Measurements from ENCODE around the gene PDIA2.

Gene PDIA2

DNA sequence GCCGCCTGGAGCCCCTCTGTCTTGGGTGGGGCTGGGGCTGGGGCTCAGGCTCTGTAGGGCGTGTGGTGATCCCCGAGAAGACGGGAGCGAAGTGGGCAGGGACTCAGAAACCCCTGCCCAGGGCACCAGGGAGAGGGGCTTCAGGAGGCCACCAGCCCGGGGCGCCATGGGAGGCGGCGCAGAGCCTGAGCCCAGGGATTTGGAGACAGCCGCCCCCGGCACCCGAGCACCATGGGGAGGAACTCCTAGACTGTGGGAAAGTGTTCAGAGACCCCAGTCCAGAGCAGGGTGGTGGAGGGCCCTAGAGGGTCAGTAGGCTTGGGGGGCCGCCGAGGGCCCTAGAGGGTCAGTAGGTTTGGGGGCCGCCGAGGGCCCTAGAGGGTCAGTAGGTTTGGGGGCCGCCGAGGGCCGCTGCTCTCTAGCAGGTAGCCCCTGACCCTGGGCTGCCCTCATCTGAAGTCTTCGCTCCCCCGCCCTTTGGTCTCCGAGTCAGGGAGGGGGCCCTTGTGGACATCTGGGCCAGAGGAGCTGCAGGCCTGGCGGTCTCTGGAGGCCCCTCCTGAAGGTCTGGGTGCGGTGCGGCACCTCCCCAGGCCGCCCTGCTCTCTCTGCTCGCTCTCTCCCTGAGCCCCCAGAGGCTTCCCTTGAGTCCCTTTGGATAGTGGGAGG lies 1.8 kb upstream of the PDIA2 start:
- DNase-seq, result no peak

DNA sequence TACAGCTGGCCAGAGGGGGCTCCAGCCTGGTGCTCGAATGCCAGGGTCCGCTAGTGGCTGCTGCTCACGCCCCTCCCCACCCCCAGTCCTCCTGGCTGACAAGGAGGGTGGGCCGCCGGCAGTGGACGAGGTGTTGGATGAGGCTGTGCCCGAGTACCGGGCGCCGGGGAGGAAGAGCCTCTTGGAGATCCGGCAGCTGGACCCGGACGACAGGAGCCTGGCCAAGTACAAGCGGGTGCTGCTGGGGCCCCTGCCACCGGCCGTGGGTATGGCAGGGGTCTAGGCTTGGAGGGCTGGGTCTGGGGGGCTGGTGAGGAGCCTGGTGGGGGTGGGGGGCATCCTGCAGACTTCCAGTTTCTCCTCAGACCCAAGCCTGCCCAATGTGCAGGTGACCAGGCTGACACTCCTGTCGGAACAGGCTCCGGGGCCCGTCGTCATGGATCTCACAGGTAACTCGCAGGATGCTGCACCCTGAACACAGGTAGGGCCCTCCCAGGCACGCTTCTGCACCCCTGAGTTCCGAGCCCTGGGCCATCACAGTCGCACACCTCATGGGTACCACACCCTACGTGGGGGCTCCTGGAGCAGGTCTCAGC lies 1.2 kb upstream of the PDIA2 start:
- no peak for DNase-seq

DNA sequence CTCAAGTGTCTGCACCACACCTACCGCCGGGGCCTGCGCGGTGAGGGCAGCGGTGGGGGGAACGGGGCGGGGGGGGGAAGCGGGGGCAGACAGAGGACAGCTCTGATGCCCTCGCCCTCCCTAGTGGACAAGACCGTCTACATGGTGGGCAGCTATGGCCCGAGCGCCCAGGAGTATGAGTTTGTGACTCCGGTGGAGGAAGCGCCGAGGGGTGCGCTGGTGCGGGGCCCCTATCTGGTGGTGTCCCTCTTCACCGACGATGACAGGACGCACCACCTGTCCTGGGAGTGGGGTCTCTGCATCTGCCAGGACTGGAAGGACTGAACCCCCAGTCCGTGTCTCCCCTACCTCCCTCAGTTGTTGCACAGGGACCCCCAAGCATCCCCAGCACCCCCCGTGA lies 473 bp upstream of the PDIA2 start:
- DNase-seq, result no peak

DNA sequence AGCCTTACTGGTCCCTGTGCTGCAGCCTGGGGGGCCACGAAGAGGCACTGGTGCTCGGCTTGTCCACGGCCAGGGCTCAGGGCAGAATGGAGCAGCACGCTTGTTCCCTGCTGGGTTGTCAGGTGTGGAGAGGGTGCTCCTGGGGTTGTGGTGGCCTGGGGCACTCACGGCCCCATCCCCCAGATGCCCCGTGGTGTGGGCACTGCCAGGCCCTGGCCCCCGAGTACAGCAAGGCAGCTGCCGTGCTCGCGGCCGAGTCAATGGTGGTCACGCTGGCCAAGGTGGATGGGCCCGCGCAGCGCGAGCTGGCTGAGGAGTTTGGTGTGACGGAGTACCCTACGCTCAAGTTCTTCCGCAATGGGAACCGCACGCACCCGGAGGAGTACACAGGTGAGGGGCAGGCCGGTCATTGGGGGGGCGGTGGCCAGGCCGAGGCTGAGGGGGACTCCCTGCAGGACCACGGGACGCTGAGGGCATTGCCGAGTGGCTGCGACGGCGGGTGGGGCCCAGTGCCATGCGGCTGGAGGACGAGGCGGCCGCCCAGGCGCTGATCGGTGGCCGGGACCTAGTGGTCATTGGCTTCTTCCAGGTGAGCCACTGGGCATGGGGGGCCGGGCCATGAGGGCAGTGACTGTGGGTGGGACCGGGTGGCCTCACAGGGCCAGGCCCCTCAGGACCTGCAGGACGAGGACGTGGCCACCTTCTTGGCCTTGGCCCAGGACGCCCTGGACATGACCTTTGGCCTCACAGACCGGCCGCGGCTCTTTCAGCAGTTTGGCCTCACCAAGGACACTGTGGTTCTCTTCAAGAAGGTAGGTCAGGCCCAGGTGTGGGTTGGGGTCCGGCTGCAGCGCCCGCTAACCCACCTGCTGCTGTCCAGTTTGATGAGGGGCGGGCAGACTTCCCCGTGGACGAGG lies 1.5 kb downstream of the PDIA2 start:
- DNase-seq, result no peak

DNA sequence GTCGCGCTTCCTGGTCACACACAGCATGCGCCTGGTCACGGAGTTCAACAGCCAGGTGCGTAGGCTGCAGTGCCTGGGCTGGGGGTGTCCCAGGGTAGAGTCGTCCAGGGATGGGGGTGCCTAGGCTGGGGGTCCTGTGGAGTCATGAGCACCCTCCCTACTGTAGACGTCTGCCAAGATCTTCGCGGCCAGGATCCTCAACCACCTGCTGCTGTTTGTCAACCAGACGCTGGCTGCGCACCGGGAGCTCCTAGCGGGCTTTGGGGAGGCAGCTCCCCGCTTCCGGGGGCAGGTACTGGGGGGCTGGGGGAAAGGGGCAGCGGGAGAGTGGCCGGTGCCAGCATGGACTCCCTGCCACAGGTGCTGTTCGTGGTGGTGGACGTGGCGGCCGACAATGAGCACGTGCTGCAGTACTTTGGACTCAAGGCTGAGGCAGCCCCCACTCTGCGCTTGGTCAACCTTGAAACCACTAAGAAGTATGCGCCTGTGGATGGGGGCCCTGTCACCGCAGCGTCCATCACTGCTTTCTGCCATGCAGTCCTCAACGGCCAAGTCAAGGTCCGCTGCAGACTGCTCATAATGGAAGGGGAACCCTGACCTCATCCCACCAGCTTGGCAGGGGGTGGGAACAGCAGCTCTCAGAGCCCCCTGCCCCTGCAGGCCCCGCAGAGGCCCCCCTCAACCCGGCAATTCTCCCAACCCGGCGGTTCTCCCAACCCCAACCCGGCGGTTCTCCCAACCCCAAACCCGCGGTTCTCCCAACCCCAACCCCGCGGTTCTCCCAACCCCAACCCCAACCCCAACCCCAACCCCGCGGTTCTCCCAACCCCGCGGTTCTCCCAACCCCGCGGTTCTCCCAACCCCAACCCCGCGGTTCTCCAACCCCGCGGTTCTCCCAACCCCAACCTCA lies 2.4 kb downstream of the PDIA2 start:
- no peak for DNase-seq

DNA sequence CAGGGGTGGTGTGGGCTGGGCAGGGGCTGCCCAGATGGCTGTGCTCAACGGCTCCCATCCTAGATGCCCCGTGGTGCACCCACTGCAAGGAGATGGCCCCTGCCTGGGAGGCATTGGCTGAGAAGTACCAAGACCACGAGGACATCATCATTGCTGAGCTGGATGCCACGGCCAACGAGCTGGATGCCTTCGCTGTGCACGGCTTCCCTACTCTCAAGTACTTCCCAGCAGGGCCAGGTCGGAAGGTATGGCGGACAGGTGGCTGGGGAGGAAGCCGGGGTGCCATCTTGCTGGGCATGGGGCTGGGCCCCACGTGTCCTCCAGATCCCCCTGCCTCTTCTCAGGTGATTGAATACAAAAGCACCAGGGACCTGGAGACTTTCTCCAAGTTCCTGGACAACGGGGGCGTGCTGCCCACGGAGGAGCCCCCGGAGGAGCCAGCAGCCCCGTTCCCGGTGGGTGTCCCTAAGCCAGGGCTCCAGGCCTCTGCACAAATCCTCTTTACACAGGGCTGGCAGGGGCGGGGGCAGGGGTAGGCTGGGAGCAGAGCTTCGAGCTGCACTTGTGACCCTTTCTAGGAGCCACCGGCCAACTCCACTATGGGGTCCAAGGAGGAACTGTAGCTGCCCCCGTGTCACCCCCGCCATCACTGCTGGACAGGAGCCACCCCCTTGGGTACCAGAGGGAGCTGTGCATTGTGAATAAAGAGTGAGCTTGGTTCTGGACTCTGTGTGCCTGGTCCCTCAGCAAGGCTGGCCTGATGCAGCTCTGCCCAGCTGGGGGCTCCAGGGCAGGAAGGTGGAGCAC lies 3.7 kb downstream of the PDIA2 start:
- no peak for DNase-seq

DNA sequence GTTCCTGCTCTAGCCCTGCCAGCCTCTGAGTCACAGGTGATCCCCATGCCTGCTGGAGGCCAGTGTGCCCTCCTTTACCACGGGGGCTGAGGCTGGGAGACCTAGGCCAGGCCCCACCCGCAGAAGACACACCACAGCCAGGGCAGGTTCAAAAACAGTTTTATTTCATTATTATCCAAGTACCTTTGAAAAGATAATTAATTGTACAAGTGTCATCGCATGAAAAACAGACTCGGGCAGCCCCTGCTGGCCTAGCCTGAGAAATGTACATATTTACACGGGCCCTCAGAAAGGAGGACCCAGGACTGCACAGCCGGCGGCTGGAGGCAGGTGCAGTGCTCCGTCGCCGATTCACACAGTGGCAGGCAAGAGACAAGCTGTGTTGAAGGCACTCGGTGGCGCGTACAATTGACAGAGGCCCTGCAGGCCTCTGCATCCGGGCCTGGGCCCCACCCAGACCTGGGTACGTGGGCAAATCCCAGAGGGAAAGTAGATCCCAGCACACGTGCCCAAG lies 4.4 kb downstream of the PDIA2 start:
- DNase-seq, result no peak

DNA sequence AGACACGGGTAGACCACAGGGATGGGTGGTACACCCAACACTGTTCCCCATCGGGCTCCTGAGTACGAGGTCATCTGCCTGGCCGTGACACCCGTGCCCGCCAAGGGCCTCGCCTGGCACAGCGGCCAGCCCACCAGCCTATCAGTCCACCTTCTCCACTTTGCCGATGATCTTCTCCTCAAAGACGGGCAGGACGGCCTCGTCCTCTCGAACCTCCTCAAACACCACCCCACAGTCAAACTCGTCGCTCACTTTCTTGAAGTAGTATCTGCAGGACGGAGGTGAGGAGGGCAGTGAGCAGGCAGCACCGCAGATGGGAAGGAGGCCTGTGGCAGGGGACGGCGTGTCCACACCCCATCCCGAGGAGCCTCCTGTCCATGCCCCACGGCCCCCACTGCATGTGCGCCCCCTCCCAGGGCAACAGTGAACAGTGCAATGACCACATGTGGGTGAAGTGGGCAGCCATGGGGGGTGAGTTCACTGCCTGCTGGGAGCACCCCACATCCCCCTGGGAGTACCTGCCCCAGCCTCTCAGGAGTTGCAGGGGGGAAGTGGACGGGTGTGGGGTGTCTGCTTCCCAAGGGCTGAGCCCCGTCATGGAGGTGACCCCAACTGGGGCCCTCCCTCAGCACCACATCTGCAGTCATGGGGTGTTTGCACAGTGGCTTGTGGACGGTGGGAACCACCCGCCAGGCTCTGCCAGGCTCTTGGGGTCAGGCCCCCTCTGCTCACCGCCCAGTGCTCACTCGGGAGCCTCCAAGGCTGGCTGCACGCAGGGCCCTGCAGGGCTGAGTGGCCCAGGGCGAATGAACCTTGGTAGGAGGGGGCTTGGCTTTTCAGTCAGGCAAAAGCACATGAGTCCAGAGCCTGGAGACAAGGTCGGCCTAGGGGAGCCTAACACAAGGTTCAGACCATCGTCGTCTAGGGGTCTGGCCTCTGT lies 5.3 kb downstream of the PDIA2 start:
- DNase-seq, result no peak

DNA sequence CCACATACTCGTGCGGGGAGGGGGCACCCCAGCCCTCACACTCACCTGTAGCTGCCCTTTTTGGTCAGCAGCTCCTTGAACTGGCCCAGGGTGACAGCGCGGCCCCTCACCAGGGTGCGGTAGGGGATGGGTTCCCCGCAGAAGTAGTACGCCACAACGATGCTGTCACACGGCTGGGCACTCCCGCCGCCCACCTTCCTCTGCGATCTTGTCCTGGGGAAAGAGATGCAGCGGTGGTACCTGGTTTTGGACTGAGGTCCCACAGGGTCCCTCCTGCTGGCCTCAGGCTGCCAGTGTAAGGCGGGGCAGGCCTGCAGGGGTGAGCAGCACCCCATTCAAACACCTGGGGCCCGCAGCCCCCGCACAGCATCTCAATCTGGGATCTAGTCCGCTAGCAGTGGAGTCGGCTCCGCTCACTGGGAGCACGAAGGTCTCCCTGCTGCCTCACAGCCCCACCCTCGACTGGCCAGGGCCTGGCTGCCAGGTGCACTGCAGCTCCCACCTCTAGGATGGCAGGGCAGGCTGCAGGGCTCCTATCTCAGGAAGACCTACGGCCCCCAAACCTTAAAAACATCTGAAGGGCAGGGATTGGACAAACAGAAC lies 6.5 kb downstream of the PDIA2 start:
- no peak for DNase-seq

DNA sequence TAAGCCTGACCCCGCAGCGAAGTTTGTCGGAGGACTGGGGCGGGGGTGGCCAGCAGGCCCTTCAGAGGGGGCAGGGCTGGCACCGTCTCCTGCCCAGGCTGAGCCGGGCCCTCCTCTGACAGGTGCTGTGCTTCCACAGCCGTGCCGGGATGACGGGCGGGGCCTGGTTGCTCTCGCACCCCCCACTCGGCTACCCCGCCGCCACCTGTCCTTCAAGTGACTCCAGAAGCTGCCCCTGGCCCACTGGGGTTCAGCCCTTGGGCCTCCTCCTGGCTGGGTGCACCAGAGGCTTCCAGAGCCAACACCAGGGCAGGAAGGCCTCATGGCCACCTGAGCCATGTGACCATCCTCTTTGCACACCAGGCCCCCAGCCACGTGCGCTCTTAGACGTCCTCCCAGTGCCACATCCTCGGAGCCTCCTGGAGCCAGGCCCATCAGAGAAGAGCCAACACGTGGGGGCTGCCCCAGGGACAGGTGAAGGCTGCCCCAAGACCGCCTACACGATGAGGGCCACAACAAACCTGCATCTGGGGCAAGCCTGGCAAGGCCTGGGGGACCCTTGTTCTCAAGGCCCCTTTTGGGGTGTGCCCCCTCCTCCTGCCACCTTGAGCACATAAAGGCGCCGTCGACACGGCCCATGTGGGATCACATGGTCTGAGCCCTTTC lies 7.2 kb downstream of the PDIA2 start:
- DNase-seq, result no peak

DNA sequence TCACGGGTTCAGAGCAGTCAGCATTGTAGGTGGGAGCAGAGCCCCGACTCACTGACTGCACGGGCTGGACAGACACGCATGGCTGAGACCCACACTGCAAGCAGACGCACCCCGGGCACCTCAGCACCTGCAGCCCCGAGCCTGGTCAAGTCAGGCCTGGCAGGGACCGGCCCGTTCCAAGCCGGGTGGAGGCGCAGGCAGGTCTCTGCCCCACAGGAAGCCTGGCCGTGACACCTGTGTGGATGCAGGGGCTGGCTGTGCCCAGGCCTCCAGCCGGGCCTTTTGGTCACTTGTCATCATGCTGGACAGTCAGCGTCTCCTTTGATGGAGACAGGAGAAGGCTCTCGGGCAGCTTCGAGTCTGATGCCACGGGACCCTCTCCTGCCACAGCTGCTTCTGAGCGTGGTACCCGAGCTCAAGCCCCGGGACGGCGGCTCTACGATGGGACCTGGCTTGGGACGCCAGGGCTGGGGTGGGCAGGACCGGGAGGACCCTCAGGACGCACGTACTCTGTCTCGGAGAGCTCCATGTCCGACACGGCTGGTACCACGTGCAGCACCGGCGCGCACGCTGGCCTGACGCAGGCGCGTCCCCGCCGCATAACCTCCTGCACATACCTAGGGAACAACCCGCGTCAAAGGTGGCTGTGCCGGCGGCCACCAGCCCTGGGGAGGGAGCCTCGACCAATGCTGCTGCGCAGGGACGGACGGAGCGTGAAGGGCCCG lies 7.9 kb downstream of the PDIA2 start:
- no peak for DNase-seq

DNA sequence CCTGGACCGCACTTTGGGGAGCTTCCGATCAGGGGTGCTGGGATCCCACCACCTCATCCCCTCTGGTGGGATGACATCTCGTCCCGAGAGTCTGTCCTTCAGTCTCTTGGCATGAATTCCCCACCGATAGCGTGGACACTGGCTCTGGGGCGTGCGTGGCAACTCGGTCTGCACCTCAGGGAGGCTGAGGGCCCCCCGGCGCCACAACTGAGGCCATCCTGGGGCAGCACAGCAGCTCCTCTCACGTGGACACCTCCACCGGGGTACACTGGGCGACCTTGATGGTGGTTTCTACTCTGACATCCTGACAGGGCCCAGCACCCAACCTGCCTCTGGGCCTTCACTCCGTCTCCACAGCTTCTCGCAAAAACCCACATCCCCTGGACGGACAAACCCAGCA lies 8.6 kb downstream of the PDIA2 start:
- DNase-seq, result no peak

DNA sequence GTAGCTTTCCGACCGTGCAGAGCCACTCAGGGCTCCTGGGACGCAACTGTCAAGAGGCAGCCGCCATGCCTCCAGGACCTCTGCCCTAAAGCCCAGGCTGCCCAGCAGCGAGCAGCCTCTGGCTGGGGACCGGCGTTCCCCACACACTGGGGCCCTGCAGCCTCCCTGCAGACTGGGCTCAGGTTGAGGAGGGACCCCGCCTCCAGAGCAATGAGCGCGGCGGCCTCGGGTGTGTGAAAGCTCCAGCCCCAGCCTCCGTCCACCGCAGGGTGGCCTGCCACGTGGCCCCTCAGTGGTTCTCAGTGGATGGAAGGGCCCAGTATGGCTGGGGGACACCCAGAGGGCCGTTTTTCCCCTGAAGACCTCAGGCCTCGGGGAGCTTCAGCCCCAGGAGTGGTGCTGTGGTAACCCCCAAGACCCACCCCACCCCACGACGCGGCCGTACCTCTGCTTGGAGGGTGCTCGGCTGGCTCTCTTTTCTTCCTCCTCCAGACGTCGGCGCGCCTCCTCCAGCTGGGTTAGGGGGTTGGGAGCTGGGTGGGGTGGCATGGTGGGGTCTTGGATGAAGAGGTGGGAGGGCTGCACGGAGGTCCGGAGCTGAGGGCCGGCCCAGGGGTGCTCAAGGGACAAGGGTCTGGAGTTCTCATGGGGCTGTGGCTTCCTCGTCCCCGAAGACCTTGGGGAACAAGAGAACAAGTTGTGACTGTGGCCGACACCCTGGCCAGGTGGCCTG lies 10.2 kb downstream of the PDIA2 start:
- DNase-seq, result no peak

DNA sequence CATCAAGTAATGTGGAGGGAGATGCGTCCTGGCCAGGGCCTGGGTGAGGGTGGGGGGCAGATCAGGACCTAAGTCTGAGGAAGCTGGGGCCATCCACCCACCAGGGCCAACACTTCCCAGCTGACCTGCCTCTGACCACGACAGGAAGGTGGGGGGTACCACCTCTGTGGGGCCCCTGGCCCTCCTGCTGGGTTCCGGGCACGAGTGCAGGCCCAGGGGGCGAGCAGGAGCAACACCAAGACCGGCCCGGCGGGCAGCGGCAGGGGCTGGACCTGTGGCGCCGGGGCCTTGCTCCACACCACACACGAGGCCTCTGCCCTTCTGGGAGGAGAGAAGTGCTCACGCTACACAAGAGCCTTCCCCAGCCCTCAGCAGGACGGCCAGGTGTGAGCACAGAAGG lies 13.3 kb downstream of the PDIA2 start:
- no peak for DNase-seq

DNA sequence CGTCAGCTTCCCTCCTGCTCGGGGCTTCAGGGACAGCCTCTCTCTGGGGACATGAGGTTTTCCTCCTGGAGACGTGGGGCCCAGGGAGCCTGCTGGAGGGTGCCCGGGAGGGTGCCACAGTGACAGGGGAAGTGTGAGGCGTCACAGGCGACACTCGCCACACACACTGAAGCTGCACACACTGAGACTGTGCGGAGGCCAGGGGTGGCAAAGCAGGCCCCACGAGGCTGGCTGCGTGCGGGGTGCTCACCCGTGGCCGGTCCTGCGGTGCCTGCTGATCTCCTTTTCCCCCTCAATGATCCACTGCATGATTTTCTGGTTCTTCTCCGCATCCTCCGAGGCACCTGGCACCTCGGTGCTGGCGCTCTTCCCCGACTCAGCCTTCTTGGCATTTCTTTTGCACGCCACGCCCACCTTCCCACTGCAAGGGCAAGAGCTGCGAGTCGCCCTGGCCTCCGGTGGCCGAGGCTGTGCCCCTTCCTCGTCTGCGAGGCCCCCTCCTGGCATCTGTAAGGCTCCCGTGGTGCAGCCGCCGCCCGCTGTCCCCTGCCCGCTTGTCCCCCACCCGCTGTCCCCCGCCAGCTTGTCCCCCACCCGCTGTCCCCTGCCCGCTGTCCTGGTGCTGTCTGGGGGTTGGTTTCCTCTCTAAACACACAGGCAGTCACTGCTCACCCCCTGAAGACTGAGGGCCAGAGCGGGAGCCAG lies 14.0 kb downstream of the PDIA2 start:
- DNase-seq, result no peak

DNA sequence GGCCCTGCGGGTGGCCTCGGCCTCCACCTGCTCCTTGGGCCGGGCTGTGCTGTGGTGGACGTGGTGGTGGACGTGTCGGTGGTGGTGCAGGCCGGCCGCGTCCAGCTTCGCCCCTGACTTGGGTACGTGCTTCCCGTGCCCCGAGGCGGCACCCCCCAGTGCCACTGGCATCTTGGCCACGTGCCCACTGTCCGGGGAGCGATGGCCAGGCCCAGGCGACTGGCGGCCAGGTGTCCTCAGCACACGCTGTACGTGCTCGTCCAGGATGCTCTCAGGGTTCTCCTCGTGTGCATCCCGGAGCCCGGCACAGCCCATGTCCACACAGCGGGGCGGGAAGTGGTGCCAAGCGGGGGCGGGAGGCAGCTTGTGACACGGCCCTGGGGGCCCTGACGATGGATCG lies 14.9 kb downstream of the PDIA2 start:
- DNase-seq, result no peak

DNA sequence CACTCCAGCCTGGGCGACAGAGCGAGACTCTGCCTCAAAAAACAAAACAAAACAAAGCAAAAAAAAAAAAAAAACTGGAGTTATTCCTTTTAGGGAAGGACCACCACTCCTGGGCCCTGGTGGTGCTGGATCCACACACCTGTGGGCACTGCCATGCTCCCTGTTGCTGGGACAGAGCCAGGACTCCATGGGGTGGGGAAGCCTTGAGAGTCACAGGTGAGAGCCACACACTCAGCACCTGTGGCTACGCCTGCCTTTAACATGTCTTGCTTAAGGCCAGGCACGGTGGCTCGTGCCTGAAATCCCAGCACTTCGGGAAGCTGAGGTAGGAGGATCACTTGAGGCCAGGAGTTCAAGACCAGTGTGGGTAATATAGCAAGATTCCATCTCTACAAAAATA lies 18.3 kb downstream of the PDIA2 start:
- no peak for DNase-seq

DNA sequence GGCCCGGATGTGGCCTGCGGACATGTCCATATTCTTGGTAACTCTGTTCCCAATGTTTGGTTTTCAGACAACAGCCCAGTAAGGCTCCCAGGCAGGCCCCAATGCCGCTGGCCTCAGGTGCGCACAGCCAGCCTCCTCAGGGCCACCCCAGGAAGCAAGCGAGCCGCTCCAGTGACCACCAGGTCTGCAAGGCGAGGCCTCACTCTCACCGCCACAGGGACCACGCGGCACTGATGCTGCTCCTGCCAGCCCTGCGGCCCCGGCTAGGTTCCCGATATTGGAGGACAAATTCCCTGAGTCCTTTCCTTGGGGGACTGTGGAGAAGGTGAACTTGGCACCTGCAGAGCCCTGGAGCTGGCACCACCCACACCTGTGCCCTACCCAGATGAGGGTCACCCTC lies 19.0 kb downstream of the PDIA2 start:
- no peak for DNase-seq
